Activated naive CD8-positive, alpha-beta T cell (primary cell): ENCODE results near the gene TM6SF1.
A peak's percentile ranks its signal among the peaks of the same experiment; 100 is the strongest.
"Not testable (repeated sequence)": the region's sequence is repeated elsewhere in the genome, so short reads cannot be mapped to it uniquely, and the experiment has no call there.

Experiments
- H3K27ac Mint-ChIP-seq: one replicate; pipeline ENCODE4 v1.8.0; 2021; ENCODE audit warnings: mixed read lengths
- H3K27me3 Mint-ChIP-seq: one replicate; pipeline ENCODE4 v1.8.0; 2021; ENCODE audit warnings: mixed read lengths
- H3K36me3 Mint-ChIP-seq: one replicate; pipeline ENCODE4 v1.8.0; 2021; ENCODE audit warnings: mixed read lengths
- H3K4me1 Mint-ChIP-seq: one replicate; pipeline ENCODE4 v1.8.0; 2021; ENCODE audit warnings: low read depth, mixed read lengths
- H3K4me3 Mint-ChIP-seq: one replicate; pipeline ENCODE4 v1.8.0; 2021; ENCODE audit warnings: mild to moderate bottlenecking, mixed read lengths
- H3K9me3 Mint-ChIP-seq: one replicate; pipeline ENCODE4 v1.8.0; 2021; ENCODE audit warnings: low read depth, mixed read lengths

TM6SF1 gene

DNA sequence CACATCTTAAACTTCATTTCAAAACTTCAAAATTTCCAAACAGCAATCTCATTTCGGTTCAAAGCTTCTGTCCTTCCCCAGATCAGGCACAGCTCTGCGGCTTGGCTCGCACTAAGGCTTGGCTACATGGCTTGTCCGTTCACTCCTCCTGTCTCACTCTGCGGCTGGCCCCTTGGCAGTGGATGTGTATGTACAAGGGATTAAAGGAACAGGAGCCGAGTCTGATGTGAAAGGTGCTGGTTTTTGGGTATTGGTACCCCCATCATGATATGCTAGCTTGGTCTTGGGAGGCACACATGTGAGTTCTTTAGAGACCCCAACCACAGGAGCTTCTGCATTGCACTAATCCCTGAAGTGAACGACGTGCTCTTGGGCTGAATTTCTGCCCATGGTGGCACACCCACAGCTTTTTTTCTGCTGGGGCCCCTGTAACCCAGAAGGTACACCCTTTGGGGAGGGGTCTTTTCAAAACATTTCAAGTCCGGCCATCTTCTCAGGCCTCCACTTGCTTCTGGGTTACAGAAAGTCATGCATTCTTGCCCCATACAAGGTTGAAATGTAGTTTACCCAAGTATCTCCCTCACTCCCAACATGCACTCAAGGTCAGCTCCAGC, 12.6 kb downstream of the TM6SF1 start:
- H3K27me3 Mint-ChIP-seq = no peaks in the 10 kb centered on the region
- H3K27ac Mint-ChIP-seq = no peak overlapping the region
- H3K36me3 Mint-ChIP-seq = no peaks in the 10 kb centered on the region
- no peaks in the 10 kb centered on the region for H3K4me1 Mint-ChIP-seq
- no peaks in the 10 kb centered on the region for H3K9me3 Mint-ChIP-seq
- no peak overlapping the region for H3K4me3 Mint-ChIP-seq

DNA sequence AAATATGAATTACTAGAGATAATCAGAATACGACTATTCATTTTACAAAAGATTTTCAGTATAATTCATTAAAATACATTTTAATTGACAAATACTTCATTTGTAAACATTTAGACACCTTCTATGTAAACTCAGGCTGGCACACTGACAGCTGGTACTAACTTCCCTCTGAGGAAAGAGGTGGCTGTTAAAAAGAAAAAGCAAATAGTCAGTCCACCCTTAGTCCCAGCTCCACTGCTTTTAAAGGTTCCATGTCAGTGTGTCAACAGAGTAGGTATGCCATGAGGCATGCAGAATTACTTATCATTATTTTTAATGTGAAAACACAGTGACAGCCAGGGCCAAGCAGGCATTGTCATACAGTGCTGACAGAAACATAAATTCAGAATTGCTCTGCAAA, 16.1 kb downstream of the TM6SF1 start:
- H3K4me3 Mint-ChIP-seq = no peak overlapping the region

DNA sequence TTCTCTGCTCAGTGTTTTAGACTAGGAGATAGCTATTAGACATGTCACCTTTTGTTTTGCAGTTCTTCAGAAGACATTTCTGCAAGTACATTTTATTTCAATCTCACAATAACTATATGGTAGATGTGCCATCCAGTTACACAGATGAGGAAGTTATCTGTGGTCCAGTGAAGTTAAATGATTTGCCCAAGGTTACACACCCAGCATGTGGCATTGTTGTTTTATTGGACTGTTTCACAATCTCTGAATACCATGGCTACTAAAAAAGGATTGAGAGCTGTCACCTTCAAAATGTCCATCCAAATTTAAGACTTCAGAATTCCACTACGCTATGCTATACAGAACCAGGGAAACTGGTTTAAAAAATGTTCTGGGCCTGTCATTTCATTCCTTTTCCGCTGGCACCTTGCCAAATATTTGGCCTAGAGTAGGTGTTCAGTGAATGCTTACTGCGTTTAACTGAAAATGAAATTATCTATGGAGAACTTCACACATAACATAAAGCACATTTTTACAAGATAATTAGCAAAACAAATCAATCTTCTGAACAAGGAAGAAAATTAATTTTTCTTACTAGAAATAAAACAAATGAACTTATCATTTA, 20.2 kb downstream of the TM6SF1 start:
- H3K27me3 Mint-ChIP-seq = no peaks in the 10 kb centered on the region
- H3K9me3 Mint-ChIP-seq = no peaks in the 10 kb centered on the region
- H3K4me3 Mint-ChIP-seq = no peak overlapping the region
- H3K4me1 Mint-ChIP-seq = no peaks in the 10 kb centered on the region
- no peaks in the 10 kb centered on the region for H3K36me3 Mint-ChIP-seq
- H3K27ac Mint-ChIP-seq = no peak overlapping the region

More for the DNA sequence above, 16.1 kb downstream of the TM6SF1 start:
- H3K27me3 Mint-ChIP-seq = no peaks in the 10 kb centered on the region
- no peaks in the 10 kb centered on the region for H3K36me3 Mint-ChIP-seq
- H3K27ac Mint-ChIP-seq = no peak overlapping the region
- no peaks in the 10 kb centered on the region for H3K4me1 Mint-ChIP-seq
- no peaks in the 10 kb centered on the region for H3K9me3 Mint-ChIP-seq

DNA sequence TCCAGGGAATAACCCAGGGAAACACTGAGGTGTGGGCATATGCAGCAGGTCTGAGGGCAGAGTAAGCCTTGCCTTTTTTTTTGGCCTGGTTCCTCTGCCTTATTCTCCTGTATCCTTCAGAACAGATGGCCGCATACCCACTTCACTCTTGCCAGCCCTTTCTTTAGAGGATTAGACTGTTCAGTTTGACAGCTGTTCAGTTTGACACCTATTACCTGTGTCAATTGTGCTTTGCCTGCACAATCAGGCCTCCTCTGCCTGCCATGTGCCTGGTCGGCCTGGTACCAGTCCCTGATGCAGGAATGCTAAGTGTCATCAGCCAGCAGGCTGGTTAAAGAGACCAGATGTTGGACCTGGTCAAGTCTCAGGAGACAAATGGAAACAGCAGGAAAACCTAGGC, 22.3 kb downstream of the TM6SF1 start:
- Mint-ChIP-seq H3K4me3 (no peak overlapping the region), H3K4me1 (no peaks in the 10 kb centered on the region), H3K27me3 (no peaks in the 10 kb centered on the region), H3K27ac (no peak overlapping the region), H3K36me3 (no peaks in the 10 kb centered on the region), H3K9me3 (no peaks in the 10 kb centered on the region)

DNA sequence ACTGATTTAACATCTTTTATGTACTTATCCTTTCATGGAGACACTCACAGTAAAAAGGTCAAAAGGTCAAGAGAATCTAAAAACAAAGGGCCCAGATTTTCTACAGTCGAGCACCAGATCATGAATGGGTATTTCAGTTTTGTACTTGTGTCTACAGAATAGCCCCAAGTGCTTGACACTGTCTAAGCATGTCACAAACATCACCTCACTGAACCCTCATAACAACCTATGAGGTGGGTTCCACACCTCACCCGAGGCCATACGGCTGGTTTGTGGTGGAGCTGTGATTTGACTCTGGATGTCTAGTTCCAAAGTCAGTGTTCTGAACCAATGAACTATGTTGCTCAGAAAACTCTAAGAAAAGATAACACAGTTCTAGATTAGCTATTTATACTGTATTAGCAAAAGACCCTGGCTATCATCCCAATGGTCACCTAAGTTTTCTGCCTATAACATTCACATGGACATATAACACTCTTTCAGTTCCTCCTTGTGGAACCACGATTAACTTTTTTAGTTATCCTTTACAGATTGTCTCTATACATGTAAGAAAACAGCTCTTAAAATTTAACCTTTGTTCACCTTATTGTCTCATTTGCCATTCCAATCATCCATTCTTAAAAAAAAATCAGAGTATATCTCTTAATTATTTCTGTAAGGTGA, 25.5 kb downstream of the TM6SF1 start:
- no peaks in the 10 kb centered on the region for H3K4me1 Mint-ChIP-seq
- no peaks in the 10 kb centered on the region for H3K9me3 Mint-ChIP-seq
- H3K36me3 Mint-ChIP-seq = no peaks in the 10 kb centered on the region
- H3K4me3 Mint-ChIP-seq = no peak overlapping the region
- H3K27me3 Mint-ChIP-seq = no peaks in the 10 kb centered on the region
- H3K27ac Mint-ChIP-seq = no peak overlapping the region

DNA sequence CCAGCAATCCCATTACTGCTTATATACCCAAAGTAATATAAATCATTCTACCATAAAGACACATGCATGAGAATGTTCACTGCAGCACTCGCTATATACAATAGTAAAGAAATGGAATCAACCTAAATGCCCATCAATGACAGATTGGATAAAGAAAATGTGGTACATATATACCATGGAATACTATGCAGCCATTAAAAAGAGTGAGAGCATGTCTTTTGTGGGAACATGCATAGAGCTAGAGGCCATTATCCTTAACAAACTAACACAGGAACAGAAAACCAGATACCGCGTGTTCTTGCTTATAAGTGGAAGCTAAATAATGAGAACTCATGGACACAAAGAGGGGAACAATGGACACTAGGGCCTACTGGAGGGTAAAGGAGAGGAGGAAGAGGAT, 34.7 kb downstream of the TM6SF1 start:
- not testable (repeated sequence) for H3K4me1 Mint-ChIP-seq, H3K9me3 Mint-ChIP-seq

DNA sequence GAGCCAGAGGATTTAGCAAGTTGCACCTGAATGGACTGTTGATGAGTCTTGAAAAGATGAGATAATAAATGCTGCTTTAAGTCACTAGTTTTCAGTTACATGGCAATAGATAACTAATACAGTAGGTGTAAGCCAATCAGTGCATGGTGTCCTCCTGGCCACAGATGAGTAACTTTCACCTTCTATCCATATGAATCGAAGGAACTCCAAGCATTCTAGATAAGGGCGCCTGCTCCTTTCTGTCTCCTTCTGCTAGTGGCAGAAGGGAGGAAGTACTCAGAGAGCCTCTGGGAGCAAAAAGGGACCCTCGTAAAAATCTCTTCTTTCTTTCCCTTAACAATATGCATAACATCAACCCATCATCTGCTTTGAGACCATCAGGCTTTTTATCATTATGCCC, 37.3 kb downstream of the TM6SF1 start:
- peaks cover 3% of the 10 kb centered on the region for H3K36me3 Mint-ChIP-seq
- no peaks in the 10 kb centered on the region for H3K9me3 Mint-ChIP-seq
- no peaks in the 10 kb centered on the region for H3K4me1 Mint-ChIP-seq
- no peak overlapping the region for H3K27ac Mint-ChIP-seq
- H3K4me3 Mint-ChIP-seq = no peak overlapping the region
- H3K27me3 Mint-ChIP-seq = peaks cover 8% of the 10 kb centered on the region

More for the DNA sequence above, 34.7 kb downstream of the TM6SF1 start:
- not testable (repeated sequence) for H3K27ac Mint-ChIP-seq, H3K36me3 Mint-ChIP-seq, H3K27me3 Mint-ChIP-seq, H3K4me3 Mint-ChIP-seq

DNA sequence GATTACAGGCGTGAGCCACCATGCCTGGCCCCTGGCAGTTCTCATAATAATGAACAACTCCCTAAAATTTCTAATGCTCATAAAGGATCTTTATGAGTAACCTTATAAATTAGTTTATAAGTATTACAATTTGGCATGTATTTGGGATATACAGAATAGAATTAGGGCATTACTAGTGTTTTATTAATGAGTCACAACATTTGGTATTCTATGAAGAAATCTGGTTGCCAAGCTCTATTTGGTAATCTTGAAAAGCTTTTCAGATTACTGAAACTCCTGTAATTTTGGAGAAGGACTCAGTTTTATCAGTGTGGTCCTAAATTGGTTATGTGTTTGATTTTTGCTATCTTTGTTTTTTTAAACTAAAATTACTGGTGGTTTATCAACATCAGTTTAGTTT, 45.8 kb downstream of the TM6SF1 start:
- Mint-ChIP-seq H3K4me1 (peaks cover 3% of the 10 kb centered on the region), H3K9me3 (no peaks in the 10 kb centered on the region), H3K4me3 (no peak overlapping the region), H3K36me3 (no peaks in the 10 kb centered on the region), H3K27ac (no peak overlapping the region), H3K27me3 (no peaks in the 10 kb centered on the region)

DNA sequence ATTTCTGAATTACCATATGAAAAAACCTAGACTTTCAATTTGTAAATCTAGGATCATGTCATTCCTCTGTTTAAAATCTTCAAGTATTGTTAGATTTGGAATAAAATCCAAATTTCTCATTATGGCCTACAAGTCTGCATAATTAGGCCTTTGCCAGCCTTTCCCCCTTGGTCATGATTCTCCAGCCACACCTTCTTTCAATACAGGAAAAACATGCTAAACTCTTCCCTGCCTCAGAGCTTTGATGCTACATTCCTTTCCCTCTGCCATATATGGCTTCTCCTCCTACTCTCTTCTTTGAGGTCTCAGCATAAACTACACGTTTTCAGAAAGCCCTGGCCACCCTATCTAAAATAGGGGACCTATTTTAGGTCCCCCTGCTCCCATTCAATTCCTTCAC, 48.5 kb downstream of the TM6SF1 start:
- Mint-ChIP-seq H3K36me3 (no peaks in the 10 kb centered on the region), H3K9me3 (no peaks in the 10 kb centered on the region)

DNA sequence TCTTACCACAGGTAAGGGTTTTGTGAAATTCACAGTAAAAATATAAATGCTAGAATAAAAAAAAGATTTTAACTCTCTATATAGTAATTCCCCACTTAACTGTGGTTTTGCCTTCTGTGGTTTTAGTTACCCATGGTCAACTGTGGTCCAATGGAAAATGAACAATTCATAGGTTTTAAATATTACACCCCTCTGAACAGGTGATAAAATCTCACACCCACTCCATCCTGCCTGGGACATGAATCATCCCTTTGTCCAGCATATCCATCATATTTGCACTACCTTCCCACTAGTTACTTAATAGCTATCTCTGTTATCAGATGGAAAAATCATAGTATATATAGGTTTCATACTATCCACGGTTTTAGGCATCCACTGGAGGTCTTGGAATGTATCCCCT, 50.9 kb downstream of the TM6SF1 start:
- Mint-ChIP-seq H3K9me3 (no peaks in the 10 kb centered on the region), H3K4me3 (no peak overlapping the region), H3K27ac (no peak overlapping the region), H3K4me1 (peaks cover 11% of the 10 kb centered on the region), H3K36me3 (no peaks in the 10 kb centered on the region), H3K27me3 (peaks cover 2% of the 10 kb centered on the region)

More for the DNA sequence above, 48.5 kb downstream of the TM6SF1 start:
- Mint-ChIP-seq H3K4me3 (no peak overlapping the region), H3K27me3 (no peaks in the 10 kb centered on the region), H3K4me1 (peaks cover 3% of the 10 kb centered on the region), H3K27ac (no peak overlapping the region)

DNA sequence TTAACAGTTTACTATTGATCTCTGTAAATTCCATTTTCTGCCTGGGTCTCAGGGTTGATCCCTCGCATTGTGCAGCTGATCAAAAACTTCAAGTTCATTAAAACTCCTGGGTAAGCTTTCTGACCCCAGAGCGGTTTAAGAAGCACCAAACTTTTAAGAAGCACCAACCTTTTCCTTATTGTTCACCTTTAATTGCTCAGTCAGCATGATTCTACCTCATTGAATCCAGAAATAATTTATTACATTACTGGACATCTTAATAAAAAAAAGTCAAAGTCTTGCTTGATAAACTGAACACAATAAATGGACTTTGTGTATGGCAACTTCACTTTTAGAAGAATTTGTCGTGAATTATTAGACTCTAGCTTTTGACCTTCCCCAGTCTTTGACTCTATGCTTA, 53.3 kb downstream of the TM6SF1 start:
- Mint-ChIP-seq H3K4me3 (no peak overlapping the region), H3K36me3 (no peaks in the 10 kb centered on the region), H3K4me1 (peaks cover 23% of the 10 kb centered on the region), H3K27ac (no peak overlapping the region), H3K9me3 (no peaks in the 10 kb centered on the region), H3K27me3 (peaks cover 3% of the 10 kb centered on the region)

DNA sequence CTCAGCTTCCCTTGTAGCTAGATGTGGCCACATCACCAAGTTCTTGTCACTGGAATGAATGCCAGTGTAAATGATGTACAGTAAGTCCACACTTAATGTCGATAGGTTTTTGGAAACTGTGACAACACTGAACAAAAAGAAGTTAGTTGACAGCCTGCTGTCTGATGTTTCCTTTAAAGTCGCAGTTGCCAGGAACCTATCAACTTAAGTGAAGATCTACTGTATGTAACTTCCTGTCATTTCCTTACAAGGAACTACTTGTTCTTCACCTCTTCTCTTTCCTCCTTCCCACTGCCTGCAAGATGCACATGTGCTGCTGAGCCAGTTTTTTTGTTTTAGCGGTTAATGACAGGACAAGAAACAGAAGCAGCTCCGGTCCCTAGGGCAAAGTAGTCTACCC, 55.6 kb downstream of the TM6SF1 start:
- H3K9me3 Mint-ChIP-seq = peaks cover 11% of the 10 kb centered on the region
- no peak overlapping the region for H3K4me3 Mint-ChIP-seq
- peaks cover 20% of the 10 kb centered on the region for H3K4me1 Mint-ChIP-seq
- H3K27ac Mint-ChIP-seq = peak overlapping the region; percentile 18
- peaks cover 7% of the 10 kb centered on the region for H3K36me3 Mint-ChIP-seq
- H3K27me3 Mint-ChIP-seq = peaks cover 8% of the 10 kb centered on the region

DNA sequence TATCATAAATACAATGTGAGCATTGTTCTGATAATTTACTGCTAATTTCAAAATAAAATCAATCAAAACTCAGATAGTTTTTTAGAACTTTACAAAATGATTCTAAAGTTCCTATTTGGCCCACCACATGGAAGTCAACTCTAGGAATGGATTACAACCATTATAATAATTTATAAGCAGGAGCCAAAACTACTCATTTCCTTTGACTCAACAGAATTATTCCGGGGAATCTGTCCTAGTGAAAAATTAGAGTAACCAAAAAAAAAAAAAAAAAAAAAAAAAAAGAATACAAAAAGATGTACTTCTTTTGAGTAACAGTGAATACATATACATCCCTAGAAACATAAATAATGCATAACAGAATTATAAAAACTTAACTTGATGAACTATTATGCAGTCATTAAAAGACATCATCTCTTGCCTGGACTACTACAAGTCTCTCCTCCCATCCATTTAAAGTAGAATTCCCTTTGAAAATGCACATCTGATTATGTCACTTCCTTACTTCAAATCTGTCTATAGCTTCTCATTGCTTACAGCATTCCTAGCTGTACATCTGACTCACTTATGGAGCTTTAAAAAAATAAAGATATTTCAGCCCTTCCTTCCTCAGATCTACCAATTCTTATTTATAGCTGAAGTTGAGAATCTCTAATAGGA, 56.8 kb downstream of the TM6SF1 start:
- Mint-ChIP-seq H3K9me3 (peaks cover 15% of the 10 kb centered on the region), H3K4me3 (no peak overlapping the region), H3K27me3 (peaks cover 9% of the 10 kb centered on the region), H3K4me1 (peaks cover 20% of the 10 kb centered on the region), H3K27ac (no peak overlapping the region), H3K36me3 (peaks cover 9% of the 10 kb centered on the region)

DNA sequence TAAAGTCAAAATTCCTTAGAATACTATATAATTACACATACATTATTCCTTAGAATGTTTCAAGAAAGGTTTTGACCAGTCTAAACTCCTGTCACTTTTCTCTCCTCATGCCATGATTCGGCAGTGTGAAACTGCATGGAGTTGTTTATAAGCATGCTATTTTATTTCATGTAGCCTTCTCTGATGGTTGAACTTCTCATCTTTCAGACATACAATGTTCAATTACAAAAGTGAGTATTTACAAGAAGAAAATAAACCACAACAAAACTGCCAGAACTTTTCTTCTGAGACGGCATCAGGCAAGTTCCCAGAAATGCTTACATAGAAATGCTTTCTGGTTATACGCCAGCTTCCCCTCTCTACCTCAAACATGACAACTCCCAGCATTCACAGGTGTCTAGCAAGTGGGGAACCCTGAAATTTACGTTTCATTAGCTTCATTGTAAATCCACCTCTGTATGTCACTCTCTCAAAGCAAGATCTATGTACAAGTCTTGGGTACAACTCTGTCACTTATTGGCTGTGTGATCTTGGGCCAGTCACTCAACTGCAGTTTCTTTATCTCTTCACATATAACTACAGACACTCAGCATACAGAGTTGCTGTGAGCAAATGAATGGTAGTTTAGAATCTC, 57.4 kb downstream of the TM6SF1 start:
- peaks cover 9% of the 10 kb centered on the region for H3K27me3 Mint-ChIP-seq
- H3K4me1 Mint-ChIP-seq = peaks cover 20% of the 10 kb centered on the region
- peak overlapping the region; percentile 33 for H3K4me3 Mint-ChIP-seq
- peaks cover 9% of the 10 kb centered on the region for H3K36me3 Mint-ChIP-seq
- peak overlapping the region; percentile 17 for H3K27ac Mint-ChIP-seq
- H3K9me3 Mint-ChIP-seq = peaks cover 15% of the 10 kb centered on the region

DNA sequence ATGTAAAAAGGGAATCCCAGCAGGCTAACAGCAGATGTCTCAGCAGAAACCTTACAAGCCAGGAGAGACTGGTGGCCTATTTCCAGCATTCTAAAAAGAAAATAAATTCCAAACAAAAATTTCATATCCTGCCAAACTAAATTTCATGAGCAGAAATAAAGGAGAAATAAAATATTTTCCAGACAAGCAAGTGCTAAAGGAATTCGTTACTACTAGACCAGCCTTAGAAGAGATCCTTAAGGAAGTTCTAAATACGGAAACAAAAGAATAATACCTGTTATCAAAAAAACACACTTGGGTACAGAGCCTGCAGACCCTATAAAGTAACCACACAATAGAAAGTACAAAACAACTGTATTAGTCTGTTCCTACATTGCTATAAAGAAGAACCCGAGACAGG, 58.8 kb downstream of the TM6SF1 start:
- Mint-ChIP-seq H3K36me3 (peaks cover 9% of the 10 kb centered on the region), H3K4me3 (no peak overlapping the region), H3K9me3 (peaks cover 15% of the 10 kb centered on the region), H3K4me1 (peaks cover 20% of the 10 kb centered on the region), H3K27ac (no peak overlapping the region), H3K27me3 (peaks cover 9% of the 10 kb centered on the region)
